ENCODE measurements around the gene TEPSIN.

The TEPSIN gene

GRCh38 chr17:81221371-81221841, 17.4 kb downstream of the TEPSIN start:
- DNase-seq (ENCODE audit: low spot score), result no peak

DNA sequence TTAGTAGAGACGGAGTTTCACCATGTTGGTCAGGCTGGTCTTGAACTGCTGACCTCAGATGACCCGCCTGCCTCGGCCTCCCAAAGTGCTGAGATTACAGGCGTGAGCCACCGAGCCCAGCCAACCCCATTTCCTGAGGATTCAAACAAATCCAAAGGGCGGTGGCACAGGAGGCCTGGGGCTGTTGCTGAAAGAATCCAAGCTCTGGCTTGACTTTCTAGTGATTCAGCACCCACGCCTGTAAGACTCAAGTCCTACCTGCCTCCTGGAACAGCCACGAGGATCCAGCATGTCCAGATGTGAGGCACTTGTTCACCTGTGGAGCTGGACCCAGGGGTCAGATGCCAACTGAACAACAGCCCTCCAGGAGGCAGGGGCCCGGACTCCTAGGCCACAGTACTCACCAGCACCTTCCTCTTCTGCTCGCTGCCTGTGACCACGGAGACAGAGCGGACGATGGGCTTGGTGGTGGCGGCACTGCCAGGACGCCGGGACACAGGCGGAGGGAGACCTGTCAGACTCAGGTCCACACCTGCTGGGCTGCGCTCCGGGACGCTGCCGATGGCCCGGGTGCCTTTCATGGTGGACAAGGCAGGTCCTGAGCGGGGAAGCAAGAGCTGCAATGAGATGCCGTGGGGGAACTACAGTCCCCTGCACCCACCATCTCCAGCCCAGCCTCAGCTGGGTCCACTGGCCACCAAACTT, 19.2 kb downstream of the TEPSIN start:
- DNase-seq (ENCODE audit: low spot score), result no peak

DNA sequence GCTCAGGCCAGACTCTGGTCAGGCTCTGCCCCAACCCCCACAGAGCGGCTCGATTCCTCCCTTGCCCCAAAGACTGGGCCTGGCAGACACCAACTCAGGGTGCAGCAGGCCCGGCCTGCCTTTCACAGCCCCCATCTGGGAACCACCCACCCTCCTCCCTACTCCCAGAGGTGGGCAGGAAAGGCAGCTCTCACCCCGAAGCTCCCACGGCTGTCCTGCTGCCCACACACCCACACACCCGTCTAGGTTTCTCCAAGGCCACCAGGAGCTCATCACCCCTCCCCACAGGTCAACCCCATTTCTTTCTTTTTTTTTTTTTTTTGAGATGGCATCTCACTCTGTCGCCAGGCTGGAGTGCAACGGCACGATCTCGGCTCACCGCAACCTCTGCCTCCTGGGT, 19.9 kb downstream of the TEPSIN start:
- no peak for DNase-seq (ENCODE audit: low spot score)

DNA sequence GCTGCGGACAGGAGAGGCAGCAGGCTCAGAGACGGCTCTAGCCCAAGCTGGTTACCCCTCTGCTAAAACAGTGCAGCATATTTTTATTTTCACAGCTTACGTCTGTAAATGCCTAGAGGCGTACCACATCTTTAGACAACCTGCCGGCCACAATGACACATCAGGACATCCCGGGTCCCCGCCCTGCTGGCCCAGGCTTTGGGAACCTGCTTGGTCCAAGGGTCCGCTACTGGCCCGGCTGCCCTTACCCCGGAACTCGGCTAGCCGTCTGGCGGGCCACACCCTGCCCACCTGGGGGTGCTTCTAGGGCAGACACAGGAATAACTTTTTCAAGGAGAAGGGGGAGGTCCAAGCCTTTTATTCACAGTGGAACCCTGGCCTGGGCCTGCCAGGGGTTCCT, 20.4 kb downstream of the TEPSIN start:
- no peak for DNase-seq (ENCODE audit: low spot score)

DNA sequence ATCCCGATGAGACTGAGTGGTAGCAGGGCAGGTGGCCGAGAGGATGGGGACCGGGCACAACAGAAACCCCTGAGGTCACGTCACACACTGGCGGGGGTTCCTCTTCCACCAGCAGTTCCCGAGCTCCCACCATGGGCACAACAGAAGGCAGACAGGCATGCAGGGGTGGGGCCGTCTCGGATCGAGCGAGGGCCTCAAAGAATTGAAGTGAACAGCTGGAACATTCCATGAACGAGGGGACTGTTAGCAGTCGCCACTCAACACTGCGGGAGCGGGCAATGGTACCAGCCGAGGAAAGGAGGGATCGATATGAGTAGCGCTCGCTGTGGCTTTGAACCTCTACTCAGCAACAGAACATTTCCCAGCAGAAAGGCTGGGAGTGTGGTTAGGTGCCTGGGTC, 21.4 kb downstream of the TEPSIN start:
- no peak for DNase-seq (ENCODE audit: low spot score)

DNA sequence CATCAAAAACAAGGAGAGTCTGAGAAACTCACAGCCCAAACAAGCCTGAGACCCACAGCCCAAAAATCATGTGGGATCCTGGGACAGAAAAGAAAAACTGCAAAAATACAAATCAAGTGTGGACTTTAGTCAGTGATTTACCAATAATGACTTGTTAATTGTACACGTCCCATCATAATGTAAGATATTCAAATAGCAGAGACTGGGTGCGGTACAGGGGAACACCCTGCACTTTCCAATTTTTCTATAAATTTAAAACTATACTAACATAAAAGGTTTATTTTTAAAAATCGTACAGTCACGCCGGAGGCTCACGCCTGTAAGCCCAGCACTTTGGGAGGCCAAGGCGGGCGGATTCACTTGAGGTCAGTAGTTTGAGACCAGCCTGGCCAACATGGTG, 24.9 kb downstream of the TEPSIN start:
- no peak for DNase-seq (ENCODE audit: low spot score)

DNA sequence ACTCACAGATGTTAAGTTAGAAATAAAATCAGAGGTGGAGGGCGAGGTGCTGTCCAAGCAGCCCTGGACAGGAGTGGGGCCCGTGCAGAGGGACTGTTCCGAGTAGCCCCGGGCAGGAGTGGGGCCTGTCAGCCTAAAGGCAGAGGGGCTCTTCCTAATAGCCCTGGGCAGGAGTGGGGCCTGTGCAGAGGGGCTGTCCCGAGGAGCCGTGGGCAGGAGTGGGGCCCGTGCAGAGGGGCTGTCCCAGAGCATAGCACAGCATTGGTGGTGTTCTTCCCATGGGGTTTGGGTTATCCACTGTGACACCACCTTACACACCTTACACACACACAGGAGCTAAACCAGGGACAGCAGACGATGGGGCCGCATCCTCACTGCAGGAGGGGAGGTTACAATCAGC, 26.5 kb downstream of the TEPSIN start:
- no peak for DNase-seq (ENCODE audit: low spot score)

GRCh38 chr17:81210868-81211267, 28.0 kb downstream of the TEPSIN start:
- no peak for DNase-seq (ENCODE audit: low spot score)

GRCh38 chr17:81210466-81210865, 28.4 kb downstream of the TEPSIN start:
- DNase-seq (ENCODE audit: low spot score), result no peak

DNA sequence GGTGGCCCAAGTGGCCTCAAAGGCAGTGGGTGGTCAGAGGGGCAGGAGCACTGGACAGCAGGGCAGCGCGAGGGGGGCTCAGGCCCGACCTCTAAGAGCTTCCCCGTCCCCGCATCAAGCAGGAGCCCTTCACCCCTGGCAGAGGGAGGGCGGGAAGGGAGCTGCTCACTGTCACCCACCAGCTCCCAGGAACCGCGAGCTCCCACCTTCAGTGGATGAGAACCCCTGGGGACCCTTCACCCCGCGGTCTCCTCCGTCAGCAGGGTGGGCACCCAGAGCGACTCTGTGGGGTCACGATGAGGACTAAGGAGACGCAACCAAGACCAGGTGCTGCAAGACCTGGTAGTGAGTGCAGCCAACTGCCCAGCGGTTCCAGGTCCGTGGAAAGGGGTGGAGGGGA, 29.7 kb downstream of the TEPSIN start:
- no peak for DNase-seq (ENCODE audit: low spot score)

DNA sequence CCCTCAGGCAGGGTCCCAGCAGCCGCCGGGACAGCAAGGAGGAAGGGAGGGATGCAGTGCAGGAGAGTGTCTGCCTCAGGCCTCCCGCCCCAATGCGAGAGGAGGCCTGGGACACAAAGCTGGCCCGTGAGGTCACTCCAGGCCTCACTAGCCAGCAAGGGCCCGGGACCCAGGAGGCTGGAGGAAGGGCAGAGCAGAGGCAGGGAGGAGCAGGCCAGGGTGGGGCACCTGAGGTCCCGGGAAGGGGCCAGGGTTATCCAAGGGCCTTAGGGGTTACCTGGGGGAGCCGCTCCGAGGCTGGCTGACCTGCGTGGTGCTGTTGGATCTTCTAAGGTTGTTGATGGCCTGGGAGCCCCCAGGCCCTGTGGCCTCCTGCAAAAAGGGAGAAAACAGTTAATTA, 30.2 kb downstream of the TEPSIN start:
- no peak for DNase-seq (ENCODE audit: low spot score)

GRCh38 chr17:81207610-81208581, 31.0 kb downstream of the TEPSIN start:
- no peak for DNase-seq (ENCODE audit: low spot score)

DNA sequence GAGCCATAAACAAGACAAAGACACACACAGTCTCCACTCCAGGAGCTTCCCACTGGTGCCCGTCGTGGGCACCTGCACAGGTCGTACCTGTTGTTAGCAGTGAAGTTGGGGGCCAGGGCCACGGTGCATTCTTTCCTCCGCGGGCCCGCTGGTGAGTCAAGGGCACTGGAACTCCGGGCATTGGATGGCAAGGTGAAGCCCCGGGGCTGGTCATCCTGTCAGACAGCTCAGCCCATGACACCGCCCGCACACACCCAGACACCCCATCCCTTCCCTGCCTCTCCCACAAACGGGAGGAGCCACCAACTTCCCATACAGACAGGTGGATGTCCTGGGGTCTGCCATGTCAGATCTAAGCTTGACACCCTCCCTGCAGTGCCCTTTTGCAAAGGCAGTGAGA, 32.2 kb downstream of the TEPSIN start:
- DNase-seq (ENCODE audit: low spot score), result no peak

DNA sequence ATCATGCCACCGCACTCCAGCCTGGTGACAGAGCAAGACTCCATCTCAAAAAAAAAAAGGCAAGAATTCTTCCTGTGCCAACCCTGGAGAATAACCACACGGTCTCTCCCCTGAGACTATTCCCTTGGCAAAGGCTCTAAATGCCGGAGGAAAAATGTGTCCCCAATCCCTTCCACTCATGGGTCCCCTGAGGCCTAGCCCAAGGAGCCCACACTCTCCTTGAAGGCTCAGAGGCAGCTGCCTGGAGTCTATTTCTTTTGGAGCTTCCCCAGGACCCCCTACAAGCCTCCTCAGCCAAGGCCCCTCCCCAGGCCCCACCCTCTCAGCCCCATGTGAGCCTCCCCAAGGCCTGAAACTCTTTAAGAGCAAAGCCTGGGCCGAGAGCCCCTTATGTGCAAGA, 32.7 kb downstream of the TEPSIN start:
- DNase-seq (ENCODE audit: low spot score), result no peak

DNA sequence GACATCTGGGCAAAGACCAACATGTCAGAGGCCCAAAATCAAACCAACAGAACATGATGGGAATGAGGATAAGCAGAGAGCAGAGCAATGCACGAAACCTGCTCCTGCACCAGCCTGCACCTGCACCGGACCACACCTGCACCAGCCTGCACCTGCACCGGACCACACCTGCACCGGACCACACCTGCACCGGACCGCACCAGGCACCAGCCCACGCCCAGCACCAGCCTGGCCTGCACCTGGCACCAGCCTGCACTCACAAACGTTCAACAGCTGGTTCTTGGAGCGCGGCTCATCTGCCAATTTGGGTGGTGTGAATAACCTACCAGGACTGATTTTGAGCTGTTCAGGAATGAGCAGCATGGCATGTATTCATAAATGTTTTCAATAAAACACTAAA, 34.3 kb downstream of the TEPSIN start:
- DNase-seq (ENCODE audit: low spot score), result no peak

DNA sequence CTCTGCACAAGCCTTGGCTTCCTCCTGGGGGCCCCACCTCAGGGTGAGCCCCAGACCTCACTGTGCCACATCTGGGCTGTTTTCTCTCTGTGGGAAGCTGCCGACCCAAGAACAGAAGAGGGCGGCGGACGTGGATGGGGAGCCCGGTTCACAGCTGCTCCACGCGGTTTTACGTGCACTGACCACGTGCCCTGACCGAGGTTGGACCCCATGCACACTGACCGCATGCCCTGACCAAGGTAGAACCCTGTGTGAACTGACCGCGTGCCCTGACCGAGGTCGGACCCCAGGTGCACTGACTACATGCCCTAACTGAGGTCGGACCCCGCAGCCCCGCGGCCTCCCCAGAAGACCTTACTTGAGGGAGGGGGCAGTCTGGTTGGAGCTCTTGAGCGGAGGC, 35.7 kb downstream of the TEPSIN start:
- DNase-seq (ENCODE audit: low spot score), result no peak

- no peak for DNase-seq (ENCODE audit: low spot score)
Observed at GRCh38 chr17:81202318-81202717, 36.5 kb downstream of the TEPSIN start.

GRCh38 chr17:81200695-81201580, 37.9 kb downstream of the TEPSIN start:
- peak; percentile 79 for DNase-seq (ENCODE audit: low spot score)

- no peak for DNase-seq (ENCODE audit: low spot score)
Observed at GRCh38 chr17:81200201-81200600, 38.7 kb downstream of the TEPSIN start.

DNA sequence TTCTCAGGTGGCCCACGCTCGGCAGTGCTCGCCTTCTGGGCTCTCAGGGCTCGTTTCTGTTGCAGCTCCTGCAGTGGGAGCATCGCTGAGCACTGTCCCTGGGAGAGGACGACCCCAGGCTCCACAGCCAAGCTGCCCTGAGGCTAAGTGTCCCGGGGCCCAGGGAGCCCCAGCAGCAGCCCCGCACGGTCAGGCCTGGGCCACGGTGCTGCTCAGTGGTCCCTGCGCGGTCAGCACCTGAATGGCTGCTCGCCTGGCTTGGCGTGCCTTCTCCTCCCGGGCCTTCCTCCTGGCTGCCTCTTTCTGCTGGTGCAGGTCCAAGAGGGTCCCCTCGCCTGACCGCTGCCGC, 39.4 kb downstream of the TEPSIN start:
- no peak for DNase-seq (ENCODE audit: low spot score)

DNA sequence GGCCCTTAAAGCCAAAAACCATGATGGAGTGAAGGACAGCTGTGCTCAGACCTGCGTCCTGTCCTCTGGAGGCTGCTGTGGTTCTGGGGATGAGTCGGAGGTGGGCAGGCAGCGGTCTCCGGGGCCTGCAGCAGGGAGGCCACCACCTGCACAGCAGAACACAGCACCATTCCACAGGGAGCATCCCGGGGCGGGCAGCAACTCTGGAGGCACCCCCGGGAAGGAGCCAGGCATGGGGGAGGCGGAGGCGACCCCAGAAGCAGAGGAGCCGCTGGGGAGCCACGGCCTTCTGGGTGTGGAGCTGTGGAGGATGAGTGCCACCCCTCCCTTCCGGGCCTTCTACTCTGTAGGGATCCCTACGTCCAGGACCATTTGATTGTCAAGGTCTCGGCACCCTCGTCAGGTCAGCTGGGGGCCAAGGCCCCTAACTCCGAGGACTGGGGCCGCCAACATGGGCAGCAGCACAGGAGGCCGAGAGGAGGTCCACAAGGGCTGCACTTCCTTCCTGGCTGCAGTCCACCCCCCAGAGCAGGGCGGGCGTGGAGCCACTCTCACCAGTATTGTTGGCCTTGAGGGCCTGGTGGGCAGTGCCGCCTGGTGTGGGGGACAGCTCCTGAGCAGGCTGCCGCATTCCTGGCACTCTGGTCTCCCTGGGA, 39.9 kb downstream of the TEPSIN start:
- no peak for DNase-seq (ENCODE audit: low spot score)

Data from iPS-NIHi11 (cell line).